Hematopoietic multipotent progenitor cell treated with erythropoietin and hydrocortisone succinate and interleukin-3 and kit ligand, for 15 days (in vitro differentiated cells): ENCODE measurements around the gene DNAI2.
A peak's percentile ranks its signal among the peaks of the same experiment; 100 is the strongest.

Experiments
- DNase-seq: peaks from one replicate; pipeline ENCODE4 v3.0.0-alpha.2; 2015; ENCODE audit warnings: low spot score

DNAI2 gene

DNA sequence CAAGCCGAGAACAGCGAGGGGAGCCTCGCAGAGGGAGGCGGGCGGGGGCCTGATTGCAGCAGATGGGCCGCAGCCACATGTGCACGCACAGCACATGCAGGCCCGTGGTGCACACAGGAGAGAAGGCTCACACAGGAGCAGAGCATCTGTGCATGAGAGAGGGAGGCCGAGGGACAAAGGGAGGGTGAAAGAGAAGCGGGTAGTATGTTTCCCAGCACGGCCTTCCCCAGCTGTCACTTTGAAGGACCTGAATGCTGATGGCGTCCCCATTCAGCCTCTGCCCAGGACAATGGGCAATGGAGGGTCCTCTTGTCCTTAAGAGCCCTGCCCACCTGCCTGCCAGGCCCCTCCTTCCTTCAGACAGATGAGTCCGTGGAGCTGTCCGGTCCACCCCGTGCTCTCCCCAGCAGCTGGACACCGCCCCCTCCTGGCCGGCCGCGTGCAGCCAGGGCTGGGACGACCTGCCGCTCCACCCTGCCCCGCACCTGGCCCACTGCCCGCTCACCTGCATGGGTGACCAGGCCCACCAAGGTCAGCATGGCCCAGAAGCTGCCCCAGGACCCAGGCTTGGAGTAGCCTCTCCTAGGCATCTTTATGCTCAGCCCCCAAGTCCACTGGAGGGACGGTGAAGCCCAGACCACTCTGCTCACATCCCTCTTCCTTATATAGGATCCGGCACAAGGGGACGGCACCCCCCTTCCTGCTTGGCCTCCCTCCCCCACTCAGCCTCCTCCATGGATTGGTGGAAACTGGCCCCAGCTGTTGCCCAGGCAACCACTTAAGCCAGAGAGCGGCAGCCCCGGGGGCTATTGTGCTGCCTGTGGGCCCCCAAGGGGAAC is 87.4 kb downstream of the DNAI2 start, which contains the start of gene BTBD17:
Gene BTBD17, minus strand, starts transcription at position 639 of the 839 bp plus-strand sequence. Its CDS starts 49 bp downstream, at position 590.
- DNase-seq: peak; percentile 35

DNA sequence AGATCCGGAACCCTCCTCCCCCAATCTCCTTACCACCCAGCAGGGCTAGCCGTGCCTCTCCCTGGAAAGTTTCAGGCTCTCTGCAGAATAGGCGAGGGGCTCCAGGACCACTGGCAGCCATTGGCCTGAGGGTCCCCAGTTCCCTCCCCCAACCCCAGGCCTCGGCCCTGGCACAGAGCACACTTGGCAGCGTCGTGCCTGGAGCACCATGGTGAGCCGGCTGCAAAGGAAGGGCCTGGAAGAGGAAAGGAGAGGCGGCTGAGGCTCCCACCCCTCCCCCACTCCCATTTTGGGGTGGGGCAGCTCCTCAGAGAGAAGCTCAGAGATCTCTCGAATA is 88.0 kb downstream of the DNAI2 start:
- no peak for DNase-seq

DNA sequence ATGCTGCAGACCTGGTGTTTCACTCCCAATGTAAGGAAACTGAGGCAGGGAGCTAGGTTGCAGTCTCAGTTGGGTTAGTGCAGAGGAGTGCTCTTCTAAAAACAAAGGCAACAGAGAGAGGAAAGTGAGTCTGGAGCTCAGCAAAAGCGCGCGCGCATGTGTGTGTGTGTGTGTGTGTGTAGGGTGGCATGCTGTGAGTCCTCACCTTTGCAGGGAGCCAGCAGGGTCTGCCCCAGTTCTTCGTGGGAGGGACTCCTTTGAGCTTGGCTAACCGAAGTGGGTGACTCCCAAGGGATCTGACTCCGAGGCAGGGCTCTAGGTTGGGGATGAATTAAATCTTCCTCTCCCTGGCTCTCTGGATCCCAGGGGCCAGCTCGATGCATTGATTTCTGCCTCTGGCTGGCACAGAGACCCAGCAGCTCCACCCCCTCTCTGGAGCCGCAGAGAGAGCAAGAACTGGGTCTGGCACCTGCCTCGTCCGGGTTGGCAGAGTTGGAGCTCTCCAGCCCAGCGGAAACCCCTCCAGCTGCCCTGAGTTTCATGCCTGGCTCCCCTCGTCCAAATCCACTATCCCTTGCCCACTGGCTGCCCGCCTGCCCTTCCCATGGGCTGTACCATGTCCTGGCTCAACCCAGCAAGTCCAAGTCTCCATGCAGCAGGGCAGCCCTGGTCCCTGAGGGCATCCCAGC is 88.9 kb downstream of the DNAI2 start:
- DNase-seq: no peak
